Fibroblast of mammary gland (primary cell): ENCODE measurements around the gene CEACAM21.

ENCODE experiments used
- DNase-seq: peaks from one replicate; pipeline ENCODE4 v3.0.0-alpha.2; 2010; ENCODE audit warnings: low read depth
- H3K4me3 ChIP-seq: 2 replicates; pipeline ENCODE4 v1.5.1; 2011; ENCODE audit warnings: low read depth, mild to moderate bottlenecking, low read length, moderate library complexity; ENCODE audit not compliant: control insufficient read depth
- TF ChIP-seq, protein P1 (sequence below): conservative IDR thresholded peaks from 2 replicates; pipeline ENCODE4 v1.5.1; 2011; ENCODE audit warnings: low read depth, low read length, inconsistent platforms; ENCODE audit not compliant: control insufficient read depth, insufficient read depth

CEACAM21 gene

DNA sequence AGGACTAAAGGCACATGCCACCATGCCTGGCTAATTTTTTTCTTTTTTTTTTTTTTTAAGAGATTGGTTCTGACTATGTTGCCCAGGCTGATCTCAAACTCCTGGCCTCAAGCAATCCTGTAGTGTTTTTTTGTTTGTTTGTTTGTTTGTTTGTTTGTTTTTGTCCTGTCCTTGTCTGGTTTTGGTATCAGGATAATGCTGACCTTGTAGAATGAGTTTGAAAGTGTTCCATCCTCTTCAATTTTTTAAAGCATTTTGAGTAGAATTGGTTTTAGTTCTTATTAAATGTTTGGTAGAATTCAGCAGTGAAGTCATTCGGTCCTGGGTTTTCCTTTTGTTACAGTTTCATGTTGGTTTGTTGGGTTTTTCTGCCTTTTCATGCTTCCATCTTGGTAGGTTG is 31.7 kb downstream of the CEACAM21 start:
- H3K4me3 ChIP-seq = no peak overlapping the region
- no peak for DNase-seq
- TF ChIP-seq, protein P1, sequence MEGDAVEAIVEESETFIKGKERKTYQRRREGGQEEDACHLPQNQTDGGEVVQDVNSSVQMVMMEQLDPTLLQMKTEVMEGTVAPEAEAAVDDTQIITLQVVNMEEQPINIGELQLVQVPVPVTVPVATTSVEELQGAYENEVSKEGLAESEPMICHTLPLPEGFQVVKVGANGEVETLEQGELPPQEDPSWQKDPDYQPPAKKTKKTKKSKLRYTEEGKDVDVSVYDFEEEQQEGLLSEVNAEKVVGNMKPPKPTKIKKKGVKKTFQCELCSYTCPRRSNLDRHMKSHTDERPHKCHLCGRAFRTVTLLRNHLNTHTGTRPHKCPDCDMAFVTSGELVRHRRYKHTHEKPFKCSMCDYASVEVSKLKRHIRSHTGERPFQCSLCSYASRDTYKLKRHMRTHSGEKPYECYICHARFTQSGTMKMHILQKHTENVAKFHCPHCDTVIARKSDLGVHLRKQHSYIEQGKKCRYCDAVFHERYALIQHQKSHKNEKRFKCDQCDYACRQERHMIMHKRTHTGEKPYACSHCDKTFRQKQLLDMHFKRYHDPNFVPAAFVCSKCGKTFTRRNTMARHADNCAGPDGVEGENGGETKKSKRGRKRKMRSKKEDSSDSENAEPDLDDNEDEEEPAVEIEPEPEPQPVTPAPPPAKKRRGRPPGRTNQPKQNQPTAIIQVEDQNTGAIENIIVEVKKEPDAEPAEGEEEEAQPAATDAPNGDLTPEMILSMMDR = no peak

DNA sequence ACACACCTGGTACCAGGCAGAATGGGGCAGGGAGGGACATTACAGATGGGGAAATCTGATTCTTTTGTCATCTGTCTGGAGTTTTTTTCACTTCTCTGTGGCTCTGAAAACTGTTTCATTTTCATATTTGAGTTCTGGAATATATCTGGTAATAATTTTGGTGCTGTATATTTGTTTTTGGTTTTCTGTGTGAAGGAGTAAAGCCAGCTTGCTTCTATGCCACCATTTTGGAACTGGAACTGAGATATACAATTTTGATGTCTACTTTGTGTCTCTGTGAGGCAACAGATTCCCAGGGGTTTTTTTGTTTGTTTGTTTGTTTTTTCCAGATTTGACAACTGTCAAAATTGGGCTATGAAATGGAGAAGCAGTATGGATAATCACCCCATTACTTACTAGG is 34.8 kb downstream of the CEACAM21 start:
- TF ChIP-seq, protein P1 = no peak
- no peak overlapping the region for H3K4me3 ChIP-seq
- no peak for DNase-seq

DNA sequence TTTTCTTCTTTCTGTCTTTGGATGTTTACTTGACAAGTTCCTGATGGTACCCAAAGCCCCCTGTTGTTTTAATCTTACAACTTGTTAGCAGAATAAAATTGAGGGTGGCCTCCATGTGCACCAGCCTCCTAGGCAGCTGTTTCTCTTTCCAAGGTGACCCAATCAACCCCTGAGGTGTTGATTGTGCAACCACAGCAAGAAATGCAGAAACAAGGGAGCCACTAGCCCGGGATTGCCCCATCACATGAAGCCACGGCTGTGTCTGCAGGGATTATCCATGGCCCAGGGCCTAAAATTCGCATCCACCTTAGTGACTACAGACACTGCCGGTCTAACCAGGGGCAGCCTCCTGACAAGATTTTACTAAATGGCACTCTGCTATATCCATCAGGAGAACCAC is 36.5 kb downstream of the CEACAM21 start:
- DNase-seq = no peak
- no peak overlapping the region for H3K4me3 ChIP-seq
- TF ChIP-seq, protein P1 = no peak

DNA sequence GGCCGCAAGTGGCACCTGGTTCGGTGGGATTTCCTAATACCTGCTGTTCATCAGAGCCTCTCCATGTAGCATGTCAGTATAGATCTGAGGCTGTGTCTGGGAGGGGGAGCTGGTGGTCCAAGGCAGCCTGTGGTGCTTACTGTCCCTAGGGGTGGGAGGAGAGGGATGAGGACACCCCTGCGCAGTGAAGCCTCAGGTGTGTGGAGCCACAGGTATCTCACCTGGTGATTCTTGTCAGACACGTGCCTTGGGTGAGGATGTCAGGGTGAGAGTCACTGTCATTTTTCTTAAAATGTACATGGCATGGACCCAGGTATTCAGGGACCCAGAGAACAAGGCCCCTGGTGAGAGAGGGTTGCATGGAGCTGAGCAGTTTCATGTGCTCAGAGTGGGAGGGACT is 39.2 kb downstream of the CEACAM21 start:
- TF ChIP-seq, protein P1 = no peak
- no peak overlapping the region for H3K4me3 ChIP-seq
- DNase-seq = no peak

DNA sequence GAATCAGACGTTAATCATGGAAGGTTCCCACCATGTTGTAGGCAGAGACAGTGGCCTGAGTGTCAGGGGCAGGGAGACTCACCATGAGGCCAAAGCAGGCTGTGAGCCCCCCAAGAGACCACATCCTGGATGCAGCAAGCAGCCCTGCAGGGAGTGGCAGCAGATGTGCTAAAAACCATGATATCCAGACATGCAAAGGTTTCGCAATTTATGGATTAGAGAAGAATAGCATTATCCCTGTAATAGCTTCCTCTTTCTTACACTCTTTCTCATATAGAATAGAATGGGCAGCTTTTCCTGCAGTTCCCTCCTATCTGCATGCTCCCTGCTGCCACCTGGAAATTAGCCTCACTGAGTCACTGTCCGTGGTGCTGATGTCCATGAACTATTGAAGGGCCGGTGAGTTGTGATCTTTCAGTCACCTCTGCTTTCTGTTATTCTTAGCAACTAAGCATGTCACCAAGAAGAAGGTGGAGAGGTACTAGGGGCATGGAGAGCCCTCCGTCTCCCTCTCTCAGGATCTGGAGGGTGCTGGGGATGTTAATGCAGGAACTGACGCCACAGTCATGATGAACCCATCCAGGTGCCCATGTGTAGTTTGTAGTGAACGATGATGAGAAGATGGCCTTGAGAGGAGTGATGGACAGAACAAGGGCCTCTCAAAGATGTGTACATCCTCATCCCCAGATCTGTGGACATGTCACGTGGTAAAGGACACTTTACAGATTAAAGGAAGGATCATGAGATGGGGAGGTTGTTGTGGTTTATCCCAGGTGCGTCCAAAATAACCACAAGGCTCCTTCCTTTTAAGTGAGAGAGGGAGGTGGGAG is 41.0 kb downstream of the CEACAM21 start:
- peak; percentile 3 for DNase-seq
- no peak overlapping the region for H3K4me3 ChIP-seq
- TF ChIP-seq, protein P1 = no peak

DNA sequence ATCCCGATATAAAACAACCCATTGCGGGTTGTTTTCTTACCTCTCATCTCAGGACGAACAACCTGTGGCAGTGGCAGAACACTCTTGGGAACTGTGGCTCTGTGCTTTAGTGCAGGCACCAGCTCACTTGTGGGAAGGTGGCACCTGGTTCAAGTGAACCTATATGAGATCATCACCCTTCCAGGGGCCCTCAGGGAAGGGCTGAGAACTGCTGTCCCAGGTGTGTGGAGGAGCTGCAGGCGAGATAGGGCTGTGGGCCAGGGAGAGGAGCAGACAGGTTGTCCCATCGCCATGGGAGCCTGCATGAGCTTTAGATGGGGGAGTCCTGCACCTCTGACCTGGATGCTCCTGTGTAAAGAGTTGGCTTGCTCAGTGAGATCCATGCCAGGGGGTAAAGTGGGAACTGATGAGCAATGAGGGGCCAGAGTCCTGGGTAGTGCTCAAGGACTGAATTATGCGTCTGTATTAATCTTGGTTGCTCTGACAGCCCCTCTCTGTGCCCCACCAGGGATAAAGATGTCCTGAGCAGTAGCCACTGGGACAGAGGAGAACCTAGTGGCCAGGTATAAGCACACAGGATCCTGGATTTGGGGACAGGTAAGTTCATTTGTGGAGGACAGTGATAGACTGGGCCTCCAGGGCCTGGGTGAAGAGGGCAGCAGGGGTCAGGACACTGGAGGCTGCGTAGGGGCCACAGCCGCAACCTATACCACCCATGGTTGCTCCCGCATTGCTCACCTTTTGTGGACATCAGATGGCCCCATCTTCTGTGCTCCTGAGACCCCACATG is 42.2 kb downstream of the CEACAM21 start:
- no peak overlapping the region for H3K4me3 ChIP-seq
- no peak for DNase-seq
- TF ChIP-seq, protein P1 = no peak
